Fibroblast of the aortic adventitia (primary cell): ENCODE data around the gene ALPK1. TPM values are rescaled to one million over a fixed set of nuclear protein-coding genes. Genes with fewer than 3 reads are reported as not detected.

Source experiments
- DNase-seq: peaks from one replicate; pipeline ENCODE4 v3.0.0-alpha.2; 2010; ENCODE audit warnings: low read depth
- H3K4me3 ChIP-seq: 2 replicates; pipeline ENCODE4 v1.5.1; 2011; ENCODE audit warnings: low read depth, mild to moderate bottlenecking, control low read depth, low read length, moderate library complexity
- CTCF ChIP-seq: IDR thresholded peaks from 2 replicates; pipeline ENCODE4 v1.5.1; 2011; ENCODE audit warnings: mild to moderate bottlenecking, low read length, control low read depth, inconsistent platforms; ENCODE audit not compliant: insufficient read depth
- total RNA-seq: library from RNA; depleted of rRNA; stranded (reverse); fragments of >200 nt; gene quantifications from 2 replicates; pipeline ENCODE4 v1.2.3, GENCODE V29; 2012; ENCODE audit warnings: low replicate concordance

Gene ALPK1
- total RNA-seq, 1 donor: 34.1 TPM

GRCh38 chr4:112329672-112330375 lies 32.7 kb downstream of the ALPK1 start:
- TF ChIP-seq CTCF: no peak
- H3K4me3 ChIP-seq: no peak overlapping the region
- DNase-seq: no peak

GRCh38 chr4:112330921-112331320 lies 33.8 kb downstream of the ALPK1 start:
- DNase-seq: no peak
- H3K4me3 ChIP-seq: no peak overlapping the region
- TF ChIP-seq CTCF: no peak

GRCh38 chr4:112332398-112332797 lies 35.2 kb downstream of the ALPK1 start:
- TF ChIP-seq CTCF: no peak
- no peak overlapping the region for H3K4me3 ChIP-seq
- no peak for DNase-seq

- no peak overlapping the region for H3K4me3 ChIP-seq
- no peak for TF ChIP-seq CTCF
- DNase-seq: no peak
Measured at GRCh38 chr4:112340023-112340422, 42.9 kb downstream of the ALPK1 start.

- TF ChIP-seq CTCF: no peak
- no peak overlapping the region for H3K4me3 ChIP-seq
- no peak for DNase-seq
Measured at GRCh38 chr4:112341033-112341432, 43.9 kb downstream of the ALPK1 start.

DNA sequence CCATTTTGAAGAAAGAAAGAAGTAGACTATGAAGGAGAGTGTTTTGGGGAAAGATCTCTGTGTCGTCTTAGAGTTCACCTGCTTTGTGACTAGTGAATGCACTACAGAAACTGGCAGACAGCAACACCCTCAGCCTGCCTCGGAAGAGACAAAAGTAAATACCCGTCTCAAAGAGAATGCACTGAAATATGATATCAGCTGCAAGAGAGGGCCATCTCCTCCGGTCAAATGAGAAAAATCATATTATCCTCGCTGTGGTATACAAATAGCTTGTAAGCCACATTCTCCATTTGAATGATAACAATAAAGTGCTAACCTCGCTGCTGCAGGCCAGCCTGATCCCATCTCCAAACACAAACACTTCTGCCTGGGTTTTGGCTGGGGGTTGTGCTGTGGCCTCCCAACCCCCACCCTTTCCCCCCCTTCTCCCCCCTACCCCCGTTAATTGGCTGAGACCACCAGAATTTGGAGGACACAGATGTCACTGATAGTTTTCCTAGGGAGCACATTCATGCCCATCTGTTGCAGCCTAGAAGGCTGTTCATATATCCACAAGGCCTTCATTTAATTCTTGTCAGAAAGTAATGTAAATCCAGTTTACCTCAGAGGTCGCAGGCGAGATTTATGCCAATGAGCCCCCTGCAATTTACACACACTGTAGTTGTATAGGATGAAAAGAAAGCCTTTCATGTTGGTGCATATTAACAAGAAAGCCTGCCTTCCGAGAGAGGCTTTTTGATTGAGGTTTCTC lies 46.3 kb downstream of the ALPK1 start:
- TF ChIP-seq CTCF: no peak
- H3K4me3 ChIP-seq: no peak overlapping the region
- no peak for DNase-seq
